Transverse colon (tissue), 4 donors: ENCODE results near the gene SLC25A17. TPM values are rescaled to one million over a fixed set of nuclear protein-coding genes. Genes with fewer than 3 reads are reported as not detected.

Experiments used
- DNase-seq: peaks from one replicate; pipeline ENCODE4 v3.0.0-alpha.2; 2019
- H3K27ac ChIP-seq, 4 donors: fragments of 200-600 bp; sonication (generic); 2 replicates each; pipeline ENCODE4 v1.5.1; 2016 to 2018; ENCODE audit warnings: inconsistent platforms in 4 of 4
- H3K27me3 ChIP-seq: fragments of 200-600 bp; sonication (generic); 2 replicates; pipeline ENCODE4 v1.5.1; 2017; ENCODE audit warnings: inconsistent platforms
- H3K36me3 ChIP-seq, 4 donors: fragments of 200-600 bp; sonication (generic); 2 replicates each; pipeline ENCODE4 v1.5.1; 2017 to 2019; ENCODE audit warnings: inconsistent platforms in 4 of 4
- H3K4me1 ChIP-seq, 4 donors: fragments of 200-600 bp; sonication (generic); 2 replicates each; pipeline ENCODE4 v1.5.1; 2017 to 2020; ENCODE audit warnings: inconsistent platforms in 4 of 4
- H3K4me3 ChIP-seq, 4 donors: fragments of 200-600 bp; sonication (generic); 1 replicate in 1 of 4; 2 replicates in 3 of 4; pipeline versions ENCODE4 v1.5.1 to v1.6.1; 2017 to 2019; ENCODE audit warnings: inconsistent platforms in 4 of 4
- H3K9me3 ChIP-seq, 2 donors: fragments of 200-600 bp; sonication (generic); 2 replicates each; pipeline ENCODE4 v1.5.1; 2017 to 2019; ENCODE audit warnings: inconsistent platforms in 2 of 2
- CTCF ChIP-seq, 5 experiments: fragments of 200-600 bp in 3 of 5; fragments of 450-650 bp in 2 of 5; sonication (generic) in 3 of 5; IDR thresholded peaks; 1 replicate in 2 of 5; 2 replicates in 3 of 5; pipeline ENCODE4 v1.5.1; 2016 to 2017; ENCODE audit warnings: antibody characterized with exemption in 5 of 5, inconsistent platforms in 3 of 5, mild to moderate bottlenecking in 2 of 5, moderate library complexity in 1 of 5
- EP300 ChIP-seq: sonication (generic); formaldehyde crosslinking; IDR thresholded peaks from one replicate; pipeline ENCODE4 v1.6.1; 2017; ENCODE audit warnings: antibody characterized with exemption, low read depth
- POLR2A ChIP-seq: fragments of 450-650 bp; IDR thresholded peaks from one replicate; pipeline ENCODE4 v1.6.1; 2016; ENCODE audit warnings: antibody characterized with exemption, mild to moderate bottlenecking, moderate library complexity
- POLR2AphosphoS5 ChIP-seq, 3 donors: sonication (generic); formaldehyde crosslinking; IDR thresholded peaks; one replicate each; pipeline ENCODE4 v1.6.1; 2016; ENCODE audit warnings: antibody characterized with exemption in 3 of 3
- WGBS, 2 donors: methylation state at CpG; one replicate each; pipeline ENCODE4 v1.1.5; 2018; ENCODE audit warnings: low coverage in 1 of 2; 5-methylcytosine and 5-hydroxymethylcytosine counted together
- in situ Hi-C, 4 donors: fragments of 200-750 bp; cut with MboI; loops; one replicate each; pipeline versions ENCODE4 v1.15.0 to v1.15.1; 2017; ENCODE audit warnings: low sequenced_read_pairs in 3 of 4, low pct_ligation_motif_present in 1 of 4, low pct_unique_long_range_greater_than_20kb in 1 of 4
- intact Hi-C: fragments of 100-400 bp; cut with DNase I; formaldehyde crosslinking; loops from one replicate; pipeline ENCODE4 v1.15.1; 2023; ENCODE audit warnings: low total_unique reads
- total RNA-seq, 4 donors: library from RNA; depleted of rRNA; stranded (reverse); fragments of >200 nt; gene quantifications; one replicate each; pipeline ENCODE4 v1.1.0, GENCODE V29; 2016

The SLC25A17 gene
- total RNA-seq, 4 donors from 2014 or later, result 8.0 to 20.2 (median 12.5) TPM

- TF ChIP-seq POLR2A (no peak), EP300 (no peak), POLR2AphosphoS5 (IDR thresholded peaks at IDR 0.05) (no peak), CTCF (IDR thresholded peaks at IDR 0.05) (no peak)
- Histone ChIP-seq H3K27me3 (no peaks in the 10 kb centered on the region), H3K36me3 (no peaks in the 10 kb centered on the region), H3K4me3 (no peak overlapping the region), H3K9me3 (no peaks in the 10 kb centered on the region), H3K27ac (no peak overlapping the region), H3K4me1 (no peaks in the 10 kb centered on the region)
- no peak for DNase-seq
- intact Hi-C loops (no loop called here), in situ Hi-C loops (no loop called here)
Measured at GRCh38 chr22:40749829-40750228, 69.3 kb downstream of the SLC25A17 start.

- Histone ChIP-seq H3K9me3 (no peaks in the 10 kb centered on the region), H3K4me3 (no peak overlapping the region), H3K27me3 (no peaks in the 10 kb centered on the region), H3K36me3 (no peaks in the 10 kb centered on the region), H3K4me1 (no peaks in the 10 kb centered on the region), H3K27ac (no peak overlapping the region)
- intact Hi-C loops, result no loop called here
- WGBS, 2 donors, result 93% methylated on average over 19 of the region's 19 CpGs; no CpG with 5 or more reads in 1 of the 2 donors
- TF ChIP-seq CTCF (IDR thresholded peaks at IDR 0.05) (no peak), POLR2AphosphoS5 (IDR thresholded peaks at IDR 0.05) (no peak), POLR2A (no peak), EP300 (no peak)
- DNase-seq, result no peak
- in situ Hi-C loops, result no loop called here
Measured at GRCh38 chr22:40748388-40749355, 70.5 kb downstream of the SLC25A17 start.

GRCh38 chr22:40747361-40747760 lies 71.8 kb downstream of the SLC25A17 start:
- 64% methylated on average over 1 of the region's 1 CpG; no CpG with 5 or more reads in 1 of the 2 donors for WGBS, 2 donors
- intact Hi-C loops, result no loop called here
- no peaks in the 10 kb centered on the region for H3K27me3 ChIP-seq
- no peak for DNase-seq
- no peak overlapping the region for H3K4me3 ChIP-seq
- H3K4me1 ChIP-seq, result no peaks in the 10 kb centered on the region
- H3K27ac ChIP-seq, result no peak overlapping the region
- TF ChIP-seq CTCF (IDR thresholded peaks at IDR 0.05) (no peak), POLR2AphosphoS5 (IDR thresholded peaks at IDR 0.05) (no peak), EP300 (no peak), POLR2A (no peak)
- no peaks in the 10 kb centered on the region for H3K9me3 ChIP-seq
- in situ Hi-C loops, result no loop called here
- H3K36me3 ChIP-seq, result no peaks in the 10 kb centered on the region

GRCh38 chr22:40746428-40747220 lies 72.5 kb downstream of the SLC25A17 start:
- Histone ChIP-seq H3K27me3 (no peaks in the 10 kb centered on the region), H3K9me3 (no peaks in the 10 kb centered on the region), H3K36me3 (no peaks in the 10 kb centered on the region), H3K4me3 (no peak overlapping the region), H3K27ac (no peak overlapping the region), H3K4me1 (no peaks in the 10 kb centered on the region)
- intact Hi-C loops, result no loop called here
- no peak for DNase-seq
- 61 to 84% methylated on average over 2 to 5 of the region's 12 CpGs for WGBS, 2 donors
- in situ Hi-C loops, result no loop called here
- TF ChIP-seq EP300 (no peak), CTCF (IDR thresholded peaks at IDR 0.05) (no peak), POLR2AphosphoS5 (IDR thresholded peaks at IDR 0.05) (no peak), POLR2A (no peak)
